ENCODE results near the gene CLINT1. TPM values are rescaled to one million over a fixed set of nuclear protein-coding genes. Genes with fewer than 3 reads are reported as not detected.
A peak's percentile ranks its signal among the peaks of the same experiment; 100 is the strongest.

CLINT1 gene
- total RNA-seq, 1 experiment from 2014 or later = 69.2 TPM

GRCh38 chr5:157828105-157828943 lies 30.6 kb downstream of the CLINT1 start:
- no TSS peak for BruUV-seq (replicated peaks)
- Histone ChIP-seq H3K4me2 (ENCODE audit: low read length) (no peak overlapping the region), H3K4me1 (ENCODE audit: control insufficient read depth in 1 of 2, insufficient read depth in 2 of 2, low read length in 2 of 2) (peaks cover 0 to 2% of the 10 kb centered on the region in 2 experiments; a peak in 1 of 4 replicates), H2AFZ (ENCODE audit: low read depth, low read length, poor library complexity, severe bottlenecking) (no peak overlapping the region), H3K27me3 (ENCODE audit: insufficient read depth, low read length) (no peaks in the 10 kb centered on the region), H4K20me1 (ENCODE audit: insufficient read depth) (peaks cover 12% of the 10 kb centered on the region; the same call in 1 of the 2 replicates), H3K36me3 (ENCODE audit: control insufficient read depth in 1 of 2, insufficient read depth in 2 of 2, low read length in 2 of 2) (no peaks in the 10 kb centered on the region), H3K79me2 (ENCODE audit: insufficient read depth, low read length) (peaks cover 91% of the 10 kb centered on the region), H3K9me3 (ENCODE audit: control insufficient read depth in 1 of 2, insufficient read depth in 1 of 2, low read depth in 1 of 2, low read length in 2 of 2) (no peaks in the 10 kb centered on the region), H3K27ac (ENCODE audit: low read depth, low read length) (no peak overlapping the region), H3K9me2 (ENCODE audit: insufficient read depth) (no peaks in the 10 kb centered on the region), H3K9ac (ENCODE audit: low read length) (no peak overlapping the region), H3K4me3 (replicated peaks in 1 of 2; ENCODE audit: low read depth in 1 of 2, low read length in 2 of 2) (no peak overlapping the region)
- POLR2A ChIA-PET = no interaction called here
- 0 out of 2 replicates have a peak, but pooled peaks have one; percentile 13 for ATAC-seq
- CTCF ChIA-PET = interaction anchor here (0.7 to 1.9 kb wide), 9 partner anchors 8 to 247 kb away, joined by 3 to 8 read pairs (median 4); partner anchors contain the start of gene CLINT1
- RAD21 ChIA-PET (ENCODE audit: low non-redundant PET in 1 of 2, low total read pairs in 2 of 2, uncharacterized antibody in 2 of 2, unreplicated experiment in 2 of 2) = interaction anchor here in 1 of 2 experiments (0.6 kb wide), 1 partner anchor 10 kb away, joined by 5 read pairs; no protein-coding TSS in a partner anchor
- intact Hi-C loops (cut with micrococcal nuclease) = loop anchor here (10.0 kb wide), 1 partner anchor 246 kb away; no protein-coding TSS in a partner anchor
- DNase-seq (ENCODE audit: low read depth, low spot score) = no peak
- TF ChIP-seq FOSL1 (IDR thresholded peaks at IDR 0.05; ENCODE audit: low read depth) (no peak), TCF7L2 (IDR thresholded peaks at IDR 0.05; ENCODE audit: borderline replicate concordance, extremely low read depth, insufficient read depth, insufficient read length) (no peak)

- H4K20me1 ChIP-seq (ENCODE audit: insufficient read depth) = peaks cover 12% of the 10 kb centered on the region; the same call in 1 of the 2 replicates
- no TSS peak for BruUV-seq (replicated peaks)
- no peak overlapping the region for H3K4me3 ChIP-seq (replicated peaks in 1 of 2; ENCODE audit: low read depth in 1 of 2, low read length in 2 of 2)
- no peaks in the 10 kb centered on the region for H3K27me3 ChIP-seq (ENCODE audit: insufficient read depth, low read length)
- H2AFZ ChIP-seq (ENCODE audit: low read depth, low read length, poor library complexity, severe bottlenecking) = no peak overlapping the region
- ATAC-seq = no peak
- H3K36me3 ChIP-seq (ENCODE audit: control insufficient read depth in 1 of 2, insufficient read depth in 2 of 2, low read length in 2 of 2) = no peaks in the 10 kb centered on the region
- peaks cover 92% of the 10 kb centered on the region for H3K79me2 ChIP-seq (ENCODE audit: insufficient read depth, low read length)
- H3K4me2 ChIP-seq (ENCODE audit: low read length) = no peak overlapping the region
- ChIA-PET POLR2A (no interaction called here), RAD21 (ENCODE audit: low non-redundant PET in 1 of 2, low total read pairs in 2 of 2, uncharacterized antibody in 2 of 2, unreplicated experiment in 2 of 2) (no interaction called here), CTCF (interaction anchor here (1.2 kb wide), 1 partner anchor 167 kb away, joined by 4 read pairs; no protein-coding TSS in a partner anchor)
- DNase-seq (ENCODE audit: low read depth, low spot score) = no peak
- no peaks in the 10 kb centered on the region for H3K9me2 ChIP-seq (ENCODE audit: insufficient read depth)
- peaks cover 0 to 2% of the 10 kb centered on the region in 2 experiments; a peak in 1 of 4 replicates for H3K4me1 ChIP-seq (ENCODE audit: control insufficient read depth in 1 of 2, insufficient read depth in 2 of 2, low read length in 2 of 2)
- no peaks in the 10 kb centered on the region for H3K9me3 ChIP-seq (ENCODE audit: control insufficient read depth in 1 of 2, insufficient read depth in 1 of 2, low read depth in 1 of 2, low read length in 2 of 2)
- no peak overlapping the region for H3K9ac ChIP-seq (ENCODE audit: low read length)
- intact Hi-C loops (cut with micrococcal nuclease) = loop anchor here (10.0 kb wide), 1 partner anchor 247 kb away; no protein-coding TSS in a partner anchor
- H3K27ac ChIP-seq (ENCODE audit: low read depth, low read length) = no peak overlapping the region
- TF ChIP-seq POLR2A (IDR thresholded peaks at IDR 0.05; ENCODE audit: borderline replicate concordance, extremely low read depth, insufficient read depth, insufficient read length) (no peak), MAX (IDR thresholded peaks at IDR 0.05) (no peak), FOSL1 (IDR thresholded peaks at IDR 0.05; ENCODE audit: low read depth) (no peak), CTCF (IDR thresholded peaks at IDR 0.05 in 2 of 3, conservative IDR thresholded peaks at IDR 0.05 in 1 of 3; ENCODE audit: borderline replicate concordance in 1 of 3, insufficient read depth in 1 of 3, low read depth in 2 of 3, low read length in 2 of 3) (no peak), SIN3A (IDR thresholded peaks at IDR 0.05; ENCODE audit: low read depth) (no peak), ZNF274 (IDR thresholded peaks at IDR 0.05; ENCODE audit: low read depth, low read length) (no peak), CBX3 (IDR thresholded peaks at IDR 0.05; ENCODE audit: low read depth) (no peak), POLR2AphosphoS5 (IDR thresholded peaks at IDR 0.05; ENCODE audit: low read depth, low read length) (no peak), CEBPB (IDR thresholded peaks at IDR 0.05; ENCODE audit: low read depth) (no peak), JUND (IDR thresholded peaks at IDR 0.05) (no peak), EZH2phosphoT487 (IDR thresholded peaks at IDR 0.05; ENCODE audit: borderline replicate concordance) (no peak), EGR1 (IDR thresholded peaks at IDR 0.05; ENCODE audit: low read depth) (no peak), YY1 (IDR thresholded peaks at IDR 0.05; ENCODE audit: extremely low read depth, insufficient replicate concordance, low read depth, low read length) (no peak)
These were observed 31.5 kb downstream of the CLINT1 start for GRCh38 chr5:157827423-157827822.

Measured in HCT116 (cell line).